Hippocampal formation (tissue), 2 donors: Measurements from ENCODE around the gene RHOV.
A peak's percentile ranks its signal among the peaks of the same experiment; 100 is the strongest.

Experiments
- DNase-seq, 2 donors: peaks; one replicate each; lab custom pipeline; 2025; lab: John Stamatoyannopoulos, UW

Gene RHOV, protein sequence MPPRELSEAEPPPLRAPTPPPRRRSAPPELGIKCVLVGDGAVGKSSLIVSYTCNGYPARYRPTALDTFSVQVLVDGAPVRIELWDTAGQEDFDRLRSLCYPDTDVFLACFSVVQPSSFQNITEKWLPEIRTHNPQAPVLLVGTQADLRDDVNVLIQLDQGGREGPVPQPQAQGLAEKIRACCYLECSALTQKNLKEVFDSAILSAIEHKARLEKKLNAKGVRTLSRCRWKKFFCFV

DNA sequence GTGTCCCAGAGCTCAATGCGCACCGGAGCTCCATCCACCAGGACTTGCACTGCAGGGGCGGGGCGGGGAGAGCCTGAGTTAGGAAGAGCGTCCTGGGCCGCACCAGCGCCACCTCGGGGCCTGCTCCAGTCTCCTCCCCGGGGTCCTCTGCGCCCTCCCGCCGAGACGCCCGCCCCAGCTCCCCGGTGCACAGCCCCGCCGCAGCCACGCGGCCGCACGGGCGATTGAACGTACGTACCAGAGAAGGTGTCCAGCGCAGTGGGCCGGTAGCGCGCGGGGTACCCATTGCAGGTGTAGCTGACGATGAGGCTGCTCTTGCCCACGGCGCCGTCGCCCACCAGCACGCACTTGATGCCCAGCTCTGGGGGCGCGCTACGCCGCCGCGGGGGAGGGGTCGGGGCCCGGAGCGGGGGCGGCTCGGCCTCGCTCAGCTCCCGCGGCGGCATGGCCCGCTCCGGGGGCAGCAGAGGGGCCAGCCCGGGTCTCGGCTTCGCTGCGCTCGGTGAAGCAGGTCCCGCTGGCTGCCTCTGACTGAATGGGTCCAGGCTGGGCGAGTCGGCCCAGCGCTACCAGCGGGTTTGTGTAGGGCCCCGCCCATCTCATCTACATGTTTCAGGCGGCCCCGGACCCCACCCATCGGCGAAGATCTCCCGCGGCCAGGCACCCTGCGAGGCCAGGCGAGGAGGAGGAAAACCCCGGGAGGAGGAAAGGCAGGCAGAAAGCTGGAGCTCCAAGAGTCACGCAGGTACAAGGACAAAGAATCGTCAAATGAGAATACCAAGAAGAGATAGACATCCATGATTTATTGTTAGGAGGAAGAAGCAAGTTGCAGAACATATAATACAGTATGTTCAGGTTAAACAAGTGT lies at the start of gene RHOV:
RHOV (minus strand) TSS at position 541 of the 868 bp plus-strand sequence; CDS start at position 446, 95 bp downstream.
- peak in 1 of 2 donors; percentile 11 for DNase-seq

DNA sequence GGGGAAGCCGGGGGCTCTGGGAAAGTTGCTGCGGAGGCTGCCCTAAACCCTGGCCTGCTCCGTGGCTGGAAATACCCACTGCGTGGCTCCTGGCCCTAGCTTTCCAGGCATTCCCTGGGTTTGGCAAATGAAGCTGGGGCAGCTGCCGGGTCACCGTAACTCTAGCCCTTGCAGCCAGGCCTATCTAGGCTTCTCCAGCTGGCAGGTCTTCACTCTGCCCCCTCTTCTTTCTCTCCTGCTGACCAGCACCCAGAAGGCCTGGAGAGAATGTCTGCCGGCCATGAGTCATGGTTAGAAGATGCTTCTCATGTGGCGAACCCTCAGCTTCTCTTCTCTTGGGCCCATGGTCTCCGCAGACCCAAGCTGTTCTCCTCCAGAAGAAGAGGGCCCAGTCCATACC lies 49.5 kb upstream of the RHOV start:
- no peak for DNase-seq

DNA sequence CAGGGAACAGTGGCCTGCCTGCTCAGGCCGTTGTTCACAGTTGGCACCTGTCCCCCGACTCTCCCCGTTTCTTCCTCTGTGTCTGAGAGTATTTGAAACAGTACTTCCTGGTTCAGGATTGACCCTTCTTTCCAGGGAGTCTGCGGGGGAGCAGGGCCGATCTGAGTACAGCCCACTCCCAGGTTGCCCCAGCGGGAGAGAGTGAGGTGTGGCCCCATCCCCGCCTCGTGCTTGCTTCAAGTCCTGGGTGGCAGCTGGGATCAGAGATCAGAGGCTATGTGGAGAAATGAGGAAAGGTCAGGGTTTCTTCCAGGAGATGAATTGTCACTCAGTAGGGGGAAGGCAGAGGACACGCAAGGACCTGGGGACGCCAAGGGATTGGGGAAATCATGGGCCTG lies 48.6 kb upstream of the RHOV start:
- no peak for DNase-seq

DNA sequence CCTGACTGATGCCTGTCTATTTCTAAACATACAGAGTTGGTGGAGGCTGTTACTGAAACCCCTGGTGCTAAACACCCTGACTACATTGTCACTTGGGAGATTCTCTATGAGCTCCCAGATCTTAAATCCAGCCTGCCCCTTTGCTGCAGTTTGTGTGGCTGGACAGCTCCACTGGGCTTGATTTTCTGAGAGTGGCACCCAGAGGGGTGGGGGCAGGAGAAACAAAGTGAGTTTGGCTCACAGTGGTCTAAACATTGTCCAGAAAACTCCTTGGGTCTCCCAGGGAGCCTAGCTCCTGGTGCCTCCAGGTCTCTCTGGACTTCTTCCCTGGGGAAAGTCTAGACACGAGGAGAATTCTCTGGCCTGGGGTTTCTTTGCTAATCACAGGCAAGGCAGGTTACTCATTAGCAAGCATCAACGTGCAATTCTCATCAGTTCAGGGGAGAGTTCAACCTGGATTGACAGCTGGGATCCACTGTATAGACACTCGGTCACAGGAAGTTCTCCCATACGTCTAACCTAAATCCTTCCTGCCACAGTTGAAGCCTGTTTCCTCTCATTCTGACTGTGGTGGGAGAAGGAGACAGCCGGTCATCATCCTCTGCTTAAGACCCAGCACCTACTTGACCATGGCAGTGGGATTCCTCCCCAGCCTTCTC lies 48.0 kb upstream of the RHOV start:
- no peak for DNase-seq

DNA sequence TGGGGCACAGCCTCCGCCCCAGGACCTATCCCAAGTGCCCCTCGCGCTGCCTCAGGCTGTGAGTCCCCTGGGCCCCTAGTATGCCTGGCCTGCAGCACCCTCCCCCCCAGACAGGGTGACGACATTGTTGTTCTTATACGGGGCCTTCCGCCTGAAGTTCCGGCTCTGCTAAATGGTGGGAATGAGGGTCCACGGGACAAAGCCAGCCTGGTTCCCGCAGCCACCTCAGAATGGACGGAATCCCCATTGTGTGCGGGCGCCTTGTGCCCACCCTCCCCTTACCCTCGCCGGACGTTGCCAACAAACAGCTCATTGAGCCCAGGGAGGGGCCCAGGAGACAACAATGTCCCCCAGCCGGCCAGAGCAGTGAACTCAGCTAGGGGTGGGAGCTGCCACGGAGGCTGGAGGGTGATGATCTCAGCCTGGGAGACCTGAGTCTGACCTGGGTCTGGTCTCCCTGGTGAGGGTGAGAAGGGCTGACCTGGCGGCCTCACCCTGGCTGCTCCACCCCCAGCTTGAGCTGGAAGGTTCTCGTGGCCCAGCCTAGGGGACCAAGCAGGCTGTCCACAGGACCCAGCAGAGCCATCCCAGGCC lies 44.9 kb upstream of the RHOV start:
- DNase-seq, result no peak

DNA sequence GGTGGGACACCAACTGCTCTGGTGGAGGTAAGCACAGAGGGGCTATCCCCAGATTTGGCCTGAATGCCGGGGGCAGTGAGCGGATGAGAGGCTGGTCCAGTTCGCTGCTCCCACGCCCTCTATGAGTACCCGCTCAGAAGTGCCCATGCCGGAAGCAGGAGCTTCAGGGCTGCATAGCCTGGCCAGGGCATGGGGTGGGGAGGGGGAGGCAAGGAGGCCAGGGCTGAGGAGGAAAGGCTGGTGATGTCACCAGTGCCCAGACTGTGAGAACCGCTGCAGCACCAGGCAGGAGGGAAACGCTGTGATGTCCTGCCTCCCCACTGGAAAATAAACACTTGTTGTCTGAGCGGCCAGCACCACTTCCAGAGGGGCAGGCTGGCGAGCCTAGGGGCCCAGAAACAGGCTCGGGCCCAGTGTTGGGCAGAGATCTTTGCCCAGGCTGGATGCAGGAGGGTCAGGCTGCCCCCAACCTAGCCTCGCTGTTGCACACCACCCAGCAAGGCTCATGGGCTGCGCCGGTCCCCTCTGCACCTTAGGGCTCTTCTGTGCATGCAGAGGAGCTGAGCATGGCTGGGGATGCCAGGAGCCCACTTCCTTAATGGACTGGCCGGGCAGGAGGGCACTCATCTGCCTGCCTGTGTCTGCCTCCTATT lies 44.2 kb upstream of the RHOV start:
- DNase-seq, result no peak

DNA sequence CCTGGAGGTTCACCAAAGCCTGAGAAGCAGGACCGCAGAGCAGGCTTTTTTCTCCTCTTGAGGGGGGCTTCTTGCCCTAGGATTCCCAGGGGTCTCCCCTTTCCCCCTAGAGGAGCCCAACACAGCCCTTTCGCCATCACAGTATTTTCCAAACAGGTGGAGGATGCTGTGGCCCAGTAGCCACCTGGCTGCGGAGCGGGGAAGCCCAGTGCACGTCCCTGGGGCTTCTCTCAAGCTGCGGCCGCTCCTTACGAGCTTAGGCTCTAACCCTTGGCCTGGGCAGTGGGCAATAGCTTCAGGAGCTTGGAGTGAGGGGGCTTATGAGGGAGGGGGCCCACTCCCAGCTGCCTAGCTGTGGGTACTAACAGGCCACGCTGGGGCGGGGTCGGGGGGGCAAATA lies 43.6 kb upstream of the RHOV start:
- DNase-seq, result no peak

DNA sequence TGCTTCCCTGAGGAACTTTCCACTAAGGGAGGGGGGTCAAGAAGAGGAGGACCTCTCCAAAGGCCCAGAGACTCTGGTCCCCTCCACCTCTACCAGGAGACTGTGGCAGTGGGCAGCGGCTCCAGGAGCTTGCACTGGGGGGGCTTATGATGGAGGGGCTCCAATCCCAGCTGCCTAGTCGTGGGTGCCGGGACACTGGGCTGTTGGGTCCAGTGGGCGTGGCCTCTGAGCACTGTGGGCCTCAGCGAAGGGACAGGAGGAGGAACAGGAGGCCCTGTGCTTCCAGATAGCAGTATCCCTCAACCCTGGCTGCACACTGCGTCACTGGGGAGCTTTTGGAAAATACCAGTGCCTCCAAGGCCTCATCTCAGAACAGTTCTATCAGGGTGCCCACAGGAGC lies 41.6 kb upstream of the RHOV start:
- DNase-seq, result no peak

DNA sequence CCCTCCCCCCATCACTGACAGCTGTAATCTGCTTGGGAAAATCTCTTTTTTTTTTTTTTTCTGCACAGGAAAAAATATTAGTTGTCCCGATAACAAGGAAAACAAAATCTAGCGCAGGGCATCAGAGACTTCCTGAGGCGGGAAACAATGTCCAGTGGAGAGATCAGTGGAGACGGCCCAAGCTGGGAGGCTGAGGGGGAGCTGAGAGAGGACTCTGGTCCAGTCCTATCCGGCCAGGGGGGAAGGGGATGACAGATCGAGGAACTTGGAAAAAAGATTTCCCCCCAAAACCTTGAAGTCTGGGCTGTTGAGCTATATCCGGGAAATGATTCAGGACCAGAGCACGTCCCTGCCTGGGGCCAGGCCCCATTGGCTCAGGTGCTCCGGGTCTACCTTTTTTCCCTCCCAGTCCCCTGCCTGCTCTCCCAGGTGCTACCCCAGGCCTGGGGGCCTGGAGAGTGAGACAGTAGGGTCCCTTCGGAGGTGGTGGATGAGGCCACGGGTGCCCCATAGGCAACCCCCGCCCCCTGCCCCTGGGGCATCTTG lies 41.2 kb upstream of the RHOV start:
- DNase-seq, result no peak

DNA sequence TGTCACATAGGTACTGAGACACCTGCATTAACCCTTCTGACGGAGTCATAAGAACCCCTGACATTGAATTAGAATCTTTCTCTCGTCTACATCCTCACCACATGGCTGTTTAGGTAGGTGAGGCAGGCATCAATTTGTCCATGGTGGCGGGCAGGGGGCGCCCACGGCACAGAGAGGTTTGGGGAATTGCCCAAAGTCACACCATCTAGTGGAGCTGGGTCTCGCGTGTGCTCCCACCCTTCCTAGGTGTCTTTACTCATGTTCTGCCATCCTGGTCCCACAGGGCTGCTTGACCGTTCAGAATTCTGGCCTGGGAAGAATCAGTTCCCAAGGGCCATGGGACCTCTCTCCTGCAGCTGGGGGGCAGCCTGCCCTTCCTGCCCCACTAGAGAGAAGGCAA lies 40.5 kb upstream of the RHOV start:
- DNase-seq, result no peak

DNA sequence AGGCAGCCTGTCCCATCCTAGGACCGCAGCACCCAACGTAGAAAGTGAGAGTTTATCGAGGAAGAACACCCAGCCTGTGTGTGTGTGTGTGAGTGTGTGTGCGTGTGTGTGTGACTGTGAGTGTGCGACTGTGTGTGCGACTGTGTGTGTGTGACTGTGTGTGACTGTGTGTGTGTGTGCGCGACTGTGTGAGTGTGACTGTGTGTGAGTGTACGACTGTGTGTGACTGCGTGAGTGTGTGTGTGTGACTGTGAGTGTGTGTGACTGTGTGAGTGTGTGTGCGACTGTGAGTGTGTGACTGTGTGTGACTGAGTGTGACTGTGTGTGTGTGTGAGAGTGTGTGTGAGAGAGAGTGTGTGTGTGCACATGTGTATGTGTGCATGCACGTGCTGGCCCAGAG lies 40.0 kb upstream of the RHOV start:
- DNase-seq, result no peak

DNA sequence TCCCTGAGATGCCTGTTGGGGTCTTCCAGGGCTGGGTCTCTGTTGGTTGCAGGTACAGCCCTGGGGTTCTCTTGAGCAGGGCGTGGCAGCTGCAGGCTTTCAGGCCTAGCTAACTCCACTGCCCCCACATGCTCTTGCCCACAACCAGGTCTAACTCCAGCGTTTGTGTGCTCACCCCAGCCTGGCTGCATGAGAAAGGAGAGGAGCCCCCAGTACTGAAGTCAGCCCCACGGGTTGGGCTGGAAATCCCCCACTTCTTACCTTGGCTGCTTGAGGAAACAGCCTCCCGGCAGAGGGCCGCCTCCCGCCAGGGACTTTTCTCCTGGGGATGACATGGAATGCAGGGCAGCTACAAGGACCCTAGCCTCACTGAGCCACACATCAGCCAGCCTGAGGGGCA lies 38.4 kb upstream of the RHOV start:
- DNase-seq, result no peak

DNA sequence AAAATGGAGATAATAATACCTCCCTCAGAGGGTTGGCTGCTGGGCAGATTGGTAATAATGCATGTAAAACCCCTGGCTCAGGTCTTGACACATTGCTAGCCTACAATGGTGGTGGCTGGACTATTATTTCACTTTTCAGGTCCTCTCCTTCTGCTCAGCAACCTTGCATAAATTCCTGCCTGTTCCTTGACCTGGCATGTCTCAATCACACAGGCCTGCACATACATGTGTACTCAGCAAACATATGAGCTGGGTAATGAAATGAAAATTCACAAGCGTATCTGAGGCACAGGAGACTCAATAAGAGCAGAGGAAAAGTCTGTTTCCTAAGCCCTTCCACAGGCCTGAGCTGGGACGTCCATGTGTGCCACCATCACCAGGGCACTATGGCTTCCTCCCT lies 37.7 kb upstream of the RHOV start:
- DNase-seq, result no peak

DNA sequence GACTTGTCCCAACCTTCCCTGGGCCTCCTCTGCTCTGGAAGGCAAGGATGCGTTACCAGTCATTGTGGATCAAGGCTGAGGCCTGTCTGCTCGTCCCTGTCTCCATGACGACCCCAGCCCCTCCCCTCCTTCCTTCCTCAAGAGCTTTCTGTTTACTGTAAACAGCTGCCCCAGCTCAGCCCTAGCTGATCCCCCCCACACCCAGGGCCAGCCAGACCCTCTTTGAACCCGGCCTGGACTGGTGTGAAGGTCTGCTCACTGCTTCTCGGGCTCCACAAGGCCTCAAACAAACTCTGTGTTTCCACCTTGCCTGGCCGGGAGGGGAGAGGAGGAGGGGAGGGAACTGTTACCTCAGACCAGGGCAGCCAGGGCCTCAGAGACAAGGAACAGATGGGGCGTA lies 37.1 kb upstream of the RHOV start:
- DNase-seq, result no peak

DNA sequence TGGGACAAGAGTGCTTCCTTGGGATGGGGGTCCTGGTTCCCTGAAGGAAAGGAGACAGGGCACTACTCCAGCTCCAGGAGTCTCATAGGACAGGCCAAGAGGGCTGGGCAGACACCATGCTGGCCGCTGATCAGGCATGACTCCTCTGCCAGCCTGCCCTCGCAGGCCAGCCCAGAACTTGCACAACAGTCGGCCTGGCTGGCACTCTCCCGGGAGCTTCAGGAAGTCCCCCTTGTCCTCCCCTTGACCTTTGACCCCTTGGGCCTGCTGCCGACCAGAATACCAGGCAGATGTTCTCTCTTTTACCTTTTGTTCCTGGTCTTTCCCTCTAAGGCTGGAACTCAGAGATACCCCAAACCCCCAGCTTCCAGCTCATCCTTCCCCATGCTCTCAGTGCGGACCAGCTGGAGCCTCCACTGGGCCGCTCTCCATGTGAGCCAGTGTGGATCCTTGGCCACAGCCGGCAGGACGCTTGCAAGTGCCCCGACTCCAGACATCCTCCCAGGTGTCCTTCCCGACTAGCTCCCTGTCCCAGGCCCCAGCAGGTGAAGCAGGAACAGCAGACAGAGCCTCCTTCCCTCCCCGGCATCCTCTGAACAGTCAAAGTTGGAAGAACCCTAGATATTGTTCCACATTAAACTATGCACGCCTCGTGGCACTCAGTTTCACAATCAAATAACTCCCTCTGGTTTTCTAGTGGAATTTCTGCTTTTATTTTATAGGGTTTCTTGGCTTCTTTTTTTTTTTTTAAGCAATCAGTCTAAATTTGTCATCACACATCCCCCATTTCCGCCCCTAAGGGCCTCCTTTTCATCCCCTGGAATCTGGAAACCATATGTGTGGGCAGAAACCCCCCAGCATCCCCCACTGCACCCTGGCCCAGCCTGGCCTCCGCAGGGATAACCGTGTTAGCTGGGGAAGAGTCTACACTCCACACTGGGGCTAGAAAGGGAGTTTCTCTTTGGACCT lies 35.9 kb upstream of the RHOV start:
- no peak for DNase-seq

DNA sequence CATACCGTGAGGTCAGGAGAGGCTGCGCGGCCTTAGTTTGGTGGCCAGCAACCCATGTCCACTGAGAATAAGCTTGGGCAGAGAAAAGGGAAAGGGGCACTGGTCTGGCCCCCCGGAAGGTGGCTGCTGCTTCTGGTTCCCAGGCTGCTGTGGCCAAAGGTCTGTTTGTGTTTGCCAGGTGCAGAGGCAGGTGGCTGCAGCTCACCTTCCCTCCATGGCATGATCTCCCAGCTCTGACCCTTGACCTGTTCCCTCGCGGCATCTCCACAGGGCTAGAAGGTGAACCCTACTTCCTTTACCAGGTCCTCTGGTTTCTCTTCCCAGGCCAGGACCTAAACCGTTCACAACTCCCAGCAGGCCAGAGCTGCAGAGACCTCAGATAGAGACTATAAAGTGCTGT lies 34.1 kb upstream of the RHOV start:
- no peak for DNase-seq

DNA sequence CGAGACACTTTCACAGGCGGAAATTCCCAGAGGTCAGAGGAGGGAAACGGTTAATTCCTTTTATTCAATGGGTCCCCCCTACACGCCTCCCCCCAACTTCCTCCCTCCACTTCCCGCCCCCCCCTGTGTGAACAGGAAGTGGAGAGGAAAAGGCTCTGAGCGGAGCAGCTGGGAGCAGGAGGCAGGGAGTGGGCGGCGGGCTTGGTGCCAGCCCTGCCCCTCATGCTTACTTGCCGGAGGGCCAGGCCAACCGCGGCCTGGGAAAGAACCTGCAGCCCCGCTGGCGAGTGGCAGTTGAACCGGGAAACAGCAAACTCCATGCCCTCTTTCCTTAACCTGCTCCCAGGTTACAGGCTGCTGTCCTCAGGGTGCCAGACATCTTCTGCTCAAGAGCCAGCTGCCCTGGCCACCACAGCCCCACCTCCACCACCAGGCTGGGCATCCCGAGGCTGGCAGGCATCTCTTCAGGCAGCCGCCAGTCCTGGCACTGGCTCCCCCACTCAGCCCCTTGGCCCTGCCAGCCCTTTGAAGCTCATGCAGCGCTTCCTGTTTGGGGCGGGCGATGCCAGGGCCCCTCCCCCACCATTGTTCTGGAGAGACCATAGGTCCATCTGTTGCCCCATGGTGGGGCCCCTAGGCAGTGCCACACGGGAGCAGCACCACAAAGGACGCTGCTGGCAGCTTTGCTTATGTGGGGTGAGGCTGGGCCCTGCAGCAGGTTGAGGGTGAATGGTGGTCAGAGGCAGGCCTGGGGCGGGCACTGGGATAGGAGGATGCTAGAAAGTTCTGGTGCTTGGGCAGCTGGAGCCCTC lies 33.2 kb upstream of the RHOV start:
- DNase-seq, result peak in 1 of 2 donors; percentile 29

DNA sequence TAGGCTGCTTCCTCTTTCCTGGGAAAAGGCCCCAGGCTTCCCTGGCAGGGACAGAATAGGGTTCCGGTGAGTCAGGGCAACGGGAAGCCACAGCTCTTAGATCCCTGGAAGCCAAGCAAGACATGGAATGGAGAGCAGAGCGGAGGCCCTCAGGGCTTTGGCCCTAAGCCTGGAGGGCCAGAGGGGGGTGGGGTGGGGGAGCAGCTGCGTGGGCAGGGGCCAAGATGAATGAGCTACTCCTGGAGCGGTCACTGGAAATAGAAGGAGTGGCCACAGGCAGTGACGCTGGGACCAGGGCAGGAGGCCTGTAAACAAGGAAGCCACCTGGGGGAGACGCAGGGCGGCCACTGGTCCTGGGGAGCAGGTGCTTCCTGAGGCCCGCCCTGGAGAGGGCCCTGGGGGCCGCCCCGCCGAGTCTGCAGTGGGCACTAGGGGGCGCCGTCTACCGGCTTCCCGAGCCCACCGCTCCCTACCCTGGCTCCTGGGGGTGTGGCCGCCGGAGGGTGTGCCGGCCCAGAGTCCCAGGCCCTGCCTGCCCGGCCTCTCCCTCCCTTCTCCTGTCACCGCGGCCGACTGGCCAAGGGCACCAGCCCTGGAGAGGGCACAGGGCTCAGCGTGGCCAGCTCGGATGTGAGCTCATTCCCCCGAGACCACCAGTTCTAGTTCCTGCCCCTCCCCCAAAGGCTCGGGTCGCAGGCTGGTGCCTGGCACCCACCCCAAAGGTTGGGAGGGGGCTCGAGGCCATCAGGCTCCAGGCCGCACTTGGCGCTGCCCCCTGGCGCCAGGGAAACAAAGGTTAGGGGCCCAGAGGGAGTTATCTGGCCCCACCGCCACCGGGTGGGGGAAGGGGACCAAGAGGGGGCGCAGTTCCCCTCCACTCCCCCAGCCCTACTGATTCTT lies 32.3 kb upstream of the RHOV start:
- DNase-seq, result peak; percentile 26 to 57
